Measurements from ENCODE around the gene PRRG2.

DNA sequence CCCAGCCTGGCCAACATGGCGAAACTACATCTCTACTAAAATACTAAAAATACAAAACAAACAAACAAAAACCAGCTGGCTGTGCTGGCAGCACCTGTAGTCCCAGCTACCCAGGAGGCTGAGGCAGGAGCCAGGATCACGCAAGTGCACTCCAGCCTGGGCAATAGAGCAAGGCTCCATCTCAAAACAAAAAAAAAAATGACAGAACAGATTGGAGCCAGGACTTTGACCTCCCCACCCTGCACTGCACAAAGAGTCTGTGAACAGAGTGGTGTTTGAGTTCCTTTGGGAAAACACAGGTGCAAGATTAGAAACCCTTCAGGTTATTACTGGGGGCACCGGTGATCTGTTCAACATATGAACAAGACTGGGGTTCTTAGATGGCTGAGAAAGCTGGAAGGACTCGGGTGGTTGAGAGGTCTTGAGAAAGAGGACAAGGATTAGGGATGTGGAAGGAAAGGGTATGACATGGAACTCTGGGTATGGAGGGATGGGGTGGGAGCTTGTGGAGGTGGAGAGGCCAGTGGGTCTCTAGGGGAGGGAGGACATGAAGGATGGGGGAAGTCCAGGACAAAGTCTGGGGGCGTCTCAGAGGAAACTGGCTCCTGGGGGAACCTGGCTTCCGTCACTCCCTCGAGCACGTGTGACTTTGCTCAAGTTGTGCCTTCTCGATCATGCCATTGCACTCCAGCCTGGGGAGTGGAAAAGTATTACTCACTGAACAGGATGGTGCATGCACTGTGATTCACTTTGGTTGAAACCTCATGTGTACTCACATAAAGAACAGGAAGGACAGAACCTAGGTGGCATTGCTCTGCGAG lies 27.5 kb upstream of the PRRG2 start:
- TF ChIP-seq POLR2A (IDR thresholded peaks at IDR 0.05; ENCODE audit: low read length) (no peak), GATA1 (IDR thresholded peaks at IDR 0.05; ENCODE audit: low read depth, low read length) (no peak)
